SH-SY5Y (cell line): ENCODE data around the gene RAF1.

Source experiments
- GATA2 ChIP-seq: IDR thresholded peaks from 2 replicates; pipeline ENCODE4 v1.6.1; 2011; ENCODE audit warnings: mild to moderate bottlenecking, low read depth, low read length
- GATA3 ChIP-seq: IDR thresholded peaks from 2 replicates; pipeline ENCODE4 v1.6.1; 2011; ENCODE audit warnings: low read depth, mild to moderate bottlenecking, low read length, moderate library complexity

DNA sequence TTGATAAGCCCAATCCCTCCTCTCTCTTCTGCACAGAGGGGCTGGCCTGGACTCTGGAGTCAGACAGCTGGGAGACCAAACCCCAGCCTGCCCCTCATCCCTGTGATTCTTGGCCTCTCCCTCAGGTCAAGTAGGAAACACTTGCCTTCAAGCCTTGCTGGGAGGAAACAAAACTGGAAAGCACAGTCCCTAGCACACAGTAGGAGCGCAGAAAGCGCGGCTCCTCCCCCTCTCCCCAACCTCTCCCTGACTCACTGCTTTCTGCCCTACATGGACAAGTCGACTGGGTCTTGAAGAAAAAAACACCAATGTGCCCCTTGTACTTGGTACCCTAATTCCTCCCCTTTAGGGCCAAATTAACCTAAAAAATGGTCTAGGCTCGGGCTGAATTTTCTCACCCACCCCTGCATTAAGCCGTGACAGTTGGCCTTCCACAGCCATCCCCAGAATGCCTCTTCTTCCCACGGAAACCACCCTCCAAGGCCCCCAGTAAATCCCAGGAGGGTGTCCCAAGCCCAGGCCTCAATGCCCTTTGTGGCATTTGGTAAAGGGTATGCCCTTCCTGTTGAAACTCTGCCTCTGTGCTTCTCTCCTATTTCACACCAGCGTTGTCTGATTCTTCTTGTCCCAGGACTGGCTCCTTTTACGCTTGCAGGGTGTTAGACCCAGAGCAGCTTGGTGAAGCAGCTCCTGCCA, 11.3 kb upstream of the RAF1 start:
- TF ChIP-seq GATA2 (no peak), GATA3 (no peak)
